HG02763 (cell line): Measurements from ENCODE around the gene DCHS2.

ENCODE experiments used
- ATAC-seq: cut with Tn5 transposase; IDR thresholded peaks from one replicate; pipeline ENCODE4 v1.9.1; 2021; ENCODE audit warnings: mild to moderate bottlenecking, moderate library complexity; ENCODE audit not compliant: unreplicated experiment

The DCHS2 gene

GRCh38 chr4:154320521-154320920, 171.1 kb downstream of the DCHS2 start:
- ATAC-seq = no peak

DNA sequence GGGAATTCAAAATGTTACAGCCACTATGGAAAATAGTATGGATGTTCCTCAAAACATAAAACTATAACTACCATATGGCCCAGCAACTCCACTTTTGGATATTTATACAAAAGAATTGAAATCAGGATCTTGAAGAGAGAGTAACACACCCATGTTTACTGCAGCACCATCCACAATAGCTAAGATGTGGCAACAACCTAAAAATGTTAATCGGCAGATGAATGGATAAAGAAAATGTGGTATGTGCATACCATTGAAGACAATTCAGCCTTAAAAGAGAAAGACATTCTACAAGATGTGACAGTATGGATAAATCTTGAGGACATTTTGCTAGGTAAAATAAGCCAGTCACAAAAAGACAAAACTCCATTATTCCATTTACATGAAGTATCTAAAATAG, 171.9 kb downstream of the DCHS2 start:
- ATAC-seq = no peak

DNA sequence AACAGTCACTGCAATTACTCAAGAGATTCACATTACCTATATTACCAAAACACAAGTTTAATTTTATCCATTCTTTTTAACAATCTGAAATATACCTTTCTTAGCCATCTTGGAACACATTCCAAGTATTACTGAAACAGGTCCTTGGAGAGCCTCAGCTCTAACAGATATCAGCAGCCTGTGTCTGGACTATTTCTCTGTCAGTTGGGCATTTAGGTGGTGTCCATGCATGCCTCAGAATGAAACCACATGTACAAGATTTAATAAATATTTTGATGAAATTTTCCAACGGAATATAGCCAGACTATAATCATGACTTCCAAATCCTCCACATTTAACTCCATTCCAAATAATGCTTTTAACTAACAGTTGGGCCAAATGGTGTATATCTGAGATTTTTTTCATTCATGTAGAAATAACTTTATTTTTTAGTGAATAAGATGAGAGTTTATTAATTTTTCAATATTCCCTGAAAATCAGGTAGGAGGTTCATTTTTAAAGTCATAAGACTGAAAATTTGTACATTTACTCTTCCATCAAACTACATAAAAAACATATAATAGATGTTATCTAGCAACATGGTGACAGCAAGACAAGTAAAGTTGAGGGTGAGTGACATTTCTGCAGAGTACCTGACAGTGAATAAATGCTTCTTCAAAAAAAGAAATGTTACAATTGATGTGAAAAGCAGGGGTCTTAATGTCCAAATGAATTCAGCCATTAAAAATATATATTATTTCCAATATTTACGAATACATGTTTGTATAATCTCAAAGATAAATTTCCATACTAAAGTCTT, 174.2 kb downstream of the DCHS2 start:
- no peak for ATAC-seq

- no peak for ATAC-seq
Measured at GRCh38 chr4:154315741-154316140, 175.9 kb downstream of the DCHS2 start.

DNA sequence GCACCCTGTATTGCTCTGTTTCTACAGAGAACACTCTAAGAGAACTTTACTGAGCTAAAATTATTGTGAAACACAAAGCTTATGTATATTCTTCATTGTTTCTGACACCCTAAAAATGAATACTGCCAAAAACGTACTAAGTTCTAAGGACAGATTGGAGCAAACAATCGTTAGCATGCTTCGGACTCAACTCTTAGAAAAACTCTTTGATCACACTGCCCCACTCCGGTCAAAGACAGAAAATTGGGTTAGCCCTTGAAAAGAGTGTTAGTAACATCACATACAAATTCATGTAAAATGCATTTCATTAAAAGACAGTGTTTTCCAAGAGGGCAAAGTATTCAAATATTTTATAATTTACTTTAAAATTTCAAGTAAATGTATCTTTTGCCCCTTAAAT, 177.4 kb downstream of the DCHS2 start:
- no peak for ATAC-seq

DNA sequence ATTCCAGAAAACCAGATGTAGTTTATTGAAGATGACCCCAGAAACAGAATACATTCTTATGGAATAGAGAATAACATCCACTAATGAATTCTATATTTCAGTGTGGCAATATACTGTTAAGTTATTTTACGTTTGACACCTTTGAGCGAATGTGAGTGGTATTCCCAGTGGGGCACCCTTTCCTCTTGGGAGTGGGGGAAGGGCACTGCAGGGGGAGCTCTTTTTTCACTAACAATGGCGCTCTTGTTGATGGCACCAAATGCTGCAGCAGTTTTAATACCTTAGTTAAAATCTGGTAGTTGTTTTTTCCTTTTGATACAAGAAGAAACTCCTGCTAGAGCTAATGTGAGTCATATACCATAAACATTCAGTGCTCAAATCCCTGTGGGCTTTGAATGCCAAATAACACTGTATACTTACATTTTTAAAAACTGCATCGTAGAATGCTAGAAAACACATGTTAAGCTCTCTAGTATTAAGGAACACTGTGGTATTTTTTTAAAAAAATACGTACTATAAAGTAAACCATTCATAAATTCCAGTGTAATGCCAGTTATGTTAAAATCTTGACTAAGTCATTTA, 178.5 kb downstream of the DCHS2 start:
- ATAC-seq = no peak

- ATAC-seq = no peak
Measured at GRCh38 chr4:154312246-154312645, 179.4 kb downstream of the DCHS2 start.

DNA sequence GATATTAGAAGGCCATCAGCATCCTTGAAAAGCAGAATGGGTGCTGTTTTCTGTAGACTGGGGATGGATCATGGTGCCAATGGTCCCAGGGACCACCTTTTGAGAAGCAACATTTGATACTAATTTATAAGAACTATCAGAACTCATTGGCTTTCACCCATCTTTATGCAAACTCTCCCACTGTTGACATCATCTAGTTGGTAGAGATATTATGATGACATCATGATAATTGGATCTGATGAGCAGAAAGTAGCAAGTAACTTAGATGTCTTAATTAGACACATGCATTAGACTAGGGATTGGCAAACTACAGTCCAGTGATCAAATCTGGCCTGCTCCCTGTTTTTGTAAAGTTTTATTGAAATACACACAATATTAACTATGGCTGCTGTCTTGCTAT, 181.0 kb downstream of the DCHS2 start:
- no peak for ATAC-seq

DNA sequence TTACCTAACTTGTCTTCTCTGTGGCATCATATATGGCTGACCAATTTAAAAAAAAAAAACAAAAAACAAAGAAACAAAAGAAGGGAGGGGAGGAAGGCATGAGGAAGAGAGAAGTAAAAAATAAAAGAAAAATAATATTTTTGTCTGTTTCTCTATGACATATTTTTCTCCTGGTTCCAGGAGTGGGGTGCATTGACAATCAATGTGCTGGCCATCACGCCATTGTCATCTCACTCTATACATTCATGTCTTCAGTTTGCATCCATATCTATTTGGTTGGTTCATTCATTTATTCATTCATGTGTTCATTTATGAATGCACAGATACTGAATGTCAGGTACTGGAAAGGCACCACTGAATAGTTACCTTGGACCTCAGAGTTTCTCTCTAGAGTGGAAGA, 183.4 kb downstream of the DCHS2 start:
- no peak for ATAC-seq

- ATAC-seq = no peak
Measured at GRCh38 chr4:154307451-154307850, 184.1 kb downstream of the DCHS2 start.

GRCh38 chr4:154305616-154306015, 186.0 kb downstream of the DCHS2 start:
- no peak for ATAC-seq

GRCh38 chr4:154304679-154305078, 186.9 kb downstream of the DCHS2 start:
- ATAC-seq = no peak

GRCh38 chr4:154294652-154295350, 196.8 kb downstream of the DCHS2 start:
- no peak for ATAC-seq

- no peak for ATAC-seq
Measured at GRCh38 chr4:154293427-154293826, 198.2 kb downstream of the DCHS2 start.

- no peak for ATAC-seq
Measured at GRCh38 chr4:154292589-154292988, 199.0 kb downstream of the DCHS2 start.

DNA sequence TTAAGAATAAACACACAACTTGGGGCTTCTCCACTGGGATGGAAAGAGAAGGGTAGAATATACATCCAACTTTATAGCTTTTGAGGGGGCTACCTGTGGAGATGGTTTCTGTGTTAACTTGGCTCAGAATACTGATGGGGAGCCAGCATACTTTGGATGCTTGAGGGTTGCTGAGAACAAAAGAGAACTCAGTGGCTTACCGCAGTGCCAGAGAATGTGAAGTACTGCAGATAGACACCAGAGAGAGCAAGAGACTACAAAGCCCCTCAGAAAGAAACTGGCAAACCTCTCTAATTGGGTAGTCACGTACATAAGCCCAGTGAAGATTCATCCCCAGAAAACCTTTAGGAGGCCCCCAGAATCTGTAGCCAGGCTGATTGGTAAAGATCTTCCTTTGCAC, 214.4 kb downstream of the DCHS2 start:
- no peak for ATAC-seq

- ATAC-seq = no peak
Measured at GRCh38 chr4:154276496-154276895, 215.1 kb downstream of the DCHS2 start.

DNA sequence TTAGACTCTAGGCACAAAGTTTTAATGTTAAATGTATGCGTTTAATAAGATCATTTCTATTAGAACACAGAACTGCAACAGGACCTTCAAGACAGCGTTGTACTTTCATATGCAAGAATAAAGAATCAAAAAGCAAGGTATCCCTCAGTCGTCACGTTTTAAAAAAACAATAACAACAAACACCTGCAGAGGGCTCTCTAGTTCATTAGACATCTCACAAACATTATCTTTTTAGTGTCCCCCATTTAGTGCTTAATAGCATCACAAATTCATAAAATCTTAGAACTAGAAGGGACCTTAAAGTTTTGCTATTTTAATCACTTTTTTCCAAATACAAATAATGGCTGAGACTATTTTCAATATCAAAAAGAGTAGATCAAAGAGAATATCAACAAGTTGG, 236.6 kb downstream of the DCHS2 start:
- no peak for ATAC-seq

GRCh38 chr4:154234576-154234975, 257.0 kb downstream of the DCHS2 start:
- ATAC-seq = no peak

DNA sequence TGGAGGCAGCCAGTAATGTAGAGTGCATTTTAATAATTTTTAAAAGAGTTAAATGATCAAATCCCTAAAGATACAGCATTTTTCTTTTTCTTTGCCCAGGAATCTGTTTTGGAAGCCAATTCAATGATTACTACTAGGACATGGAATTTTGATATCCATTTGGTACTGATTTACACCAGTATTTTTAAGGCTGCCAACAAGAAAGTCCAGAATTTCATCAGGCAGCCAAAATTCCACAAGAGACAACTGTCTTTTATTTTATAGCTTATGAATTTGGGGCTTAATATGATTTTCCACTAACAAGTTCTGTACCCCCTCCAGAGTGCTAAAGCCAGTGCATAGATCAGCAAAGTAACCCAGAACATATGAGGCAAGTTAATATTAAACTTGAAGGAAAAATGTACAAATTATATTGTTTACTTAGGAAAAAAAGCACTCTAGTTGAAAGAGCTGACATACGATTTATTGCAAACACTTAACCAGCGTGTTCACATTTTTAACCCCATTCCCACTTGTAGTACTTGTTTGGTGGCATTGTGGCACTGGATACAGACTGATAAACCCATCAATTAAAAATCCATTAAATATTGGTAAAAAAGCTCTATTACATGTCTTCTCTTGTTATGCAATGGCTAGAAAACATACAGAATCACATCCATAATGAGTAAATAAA, 259.7 kb downstream of the DCHS2 start:
- no peak for ATAC-seq

DNA sequence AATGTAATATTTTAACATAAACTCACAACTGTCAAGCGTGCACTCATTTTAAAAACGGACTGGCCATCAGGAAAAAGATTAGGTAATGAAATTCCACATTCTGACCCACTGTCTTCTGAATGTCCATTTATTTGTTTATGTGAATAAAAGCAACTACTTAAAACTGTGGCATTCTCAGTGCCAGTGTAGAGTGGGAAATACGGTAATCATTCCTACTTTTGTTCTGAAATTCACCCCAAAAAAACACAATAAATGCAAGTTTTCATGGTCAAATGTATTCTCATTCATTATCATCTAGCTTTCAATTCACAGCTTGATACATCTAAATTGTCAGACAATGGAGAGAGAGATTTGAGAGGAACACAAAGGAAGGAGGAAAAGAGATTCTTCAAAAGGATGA, 260.9 kb downstream of the DCHS2 start:
- ATAC-seq = no peak

GRCh38 chr4:154230091-154230490, 261.5 kb downstream of the DCHS2 start:
- no peak for ATAC-seq
